ENCODE results near the gene SRRT. TPM values are rescaled to one million over a fixed set of nuclear protein-coding genes. Genes with fewer than 3 reads are reported as not detected.

Gene SRRT
- total and polyA plus RNA-seq, 2 donors (not counting 1 experiment from before 2014, with no cell fraction given), result 32.0 to 33.7 TPM

DNA sequence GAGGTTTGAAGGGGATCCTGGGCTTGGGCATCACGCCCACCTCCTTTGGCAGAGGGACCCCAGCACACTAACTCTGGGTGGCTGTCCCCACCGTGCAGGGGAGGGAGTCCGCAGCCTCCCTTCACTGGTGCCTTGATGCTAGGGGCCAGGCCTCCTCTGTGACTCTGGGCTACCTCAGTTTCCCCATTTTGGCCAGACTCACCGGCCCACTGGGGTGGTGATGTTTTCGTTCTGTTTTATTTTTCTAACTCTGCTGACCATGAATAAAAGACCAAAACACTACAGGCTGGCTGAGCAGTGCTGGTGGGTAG is 8.2 kb upstream of the SRRT start:
- peak overlapping the region in 3 of 4 experiments; percentile 80 to 99 (median 98) for H3K4me3 ChIP-seq (replicated peaks in 1 of 4; ENCODE audit: control extremely low read depth in 1 of 4, insufficient read depth in 1 of 4, low read depth in 3 of 4, low read length in 4 of 4)
- peak overlapping the region; percentile 98 for H3K27ac ChIP-seq (ENCODE audit: insufficient read depth, low read length)
- peaks cover 6% of the 10 kb centered on the region for H3K4me1 ChIP-seq (ENCODE audit: control insufficient read depth, extremely low read depth, insufficient read depth, low read length)
- H2AFZ ChIP-seq (ENCODE audit: low read length), result no peak overlapping the region
- H3K27me3 ChIP-seq (ENCODE audit: control insufficient read depth, insufficient read depth, low read length), result no peaks in the 10 kb centered on the region
- peak overlapping the region; percentile 23 for H3K4me2 ChIP-seq (ENCODE audit: extremely low read depth, insufficient read depth, low read length)
- DNase-seq (ENCODE audit: low read depth in 2 of 2), result no peak
- H3K36me3 ChIP-seq (ENCODE audit: control insufficient read depth, insufficient read depth, low read length), result peaks cover 15% of the 10 kb centered on the region
- no peaks in the 10 kb centered on the region for H3K9me3 ChIP-seq (ENCODE audit: control insufficient read depth, insufficient read depth, low read depth, low read length)
- TF ChIP-seq, protein P1, sequence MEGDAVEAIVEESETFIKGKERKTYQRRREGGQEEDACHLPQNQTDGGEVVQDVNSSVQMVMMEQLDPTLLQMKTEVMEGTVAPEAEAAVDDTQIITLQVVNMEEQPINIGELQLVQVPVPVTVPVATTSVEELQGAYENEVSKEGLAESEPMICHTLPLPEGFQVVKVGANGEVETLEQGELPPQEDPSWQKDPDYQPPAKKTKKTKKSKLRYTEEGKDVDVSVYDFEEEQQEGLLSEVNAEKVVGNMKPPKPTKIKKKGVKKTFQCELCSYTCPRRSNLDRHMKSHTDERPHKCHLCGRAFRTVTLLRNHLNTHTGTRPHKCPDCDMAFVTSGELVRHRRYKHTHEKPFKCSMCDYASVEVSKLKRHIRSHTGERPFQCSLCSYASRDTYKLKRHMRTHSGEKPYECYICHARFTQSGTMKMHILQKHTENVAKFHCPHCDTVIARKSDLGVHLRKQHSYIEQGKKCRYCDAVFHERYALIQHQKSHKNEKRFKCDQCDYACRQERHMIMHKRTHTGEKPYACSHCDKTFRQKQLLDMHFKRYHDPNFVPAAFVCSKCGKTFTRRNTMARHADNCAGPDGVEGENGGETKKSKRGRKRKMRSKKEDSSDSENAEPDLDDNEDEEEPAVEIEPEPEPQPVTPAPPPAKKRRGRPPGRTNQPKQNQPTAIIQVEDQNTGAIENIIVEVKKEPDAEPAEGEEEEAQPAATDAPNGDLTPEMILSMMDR (conservative IDR thresholded peaks at IDR 0.05 in 1 of 2, IDR thresholded peaks at IDR 0.05 in 1 of 2; ENCODE audit: low read depth in 1 of 2, low read length in 2 of 2), result no peak
- no peak for TF ChIP-seq EZH2 (IDR thresholded peaks at IDR 0.05; ENCODE audit: low read length, missing control alignments)
- peak overlapping the region; percentile 99 for H3K9ac ChIP-seq (ENCODE audit: insufficient read depth, low read length)
- H4K20me1 ChIP-seq (ENCODE audit: control insufficient read depth, extremely low read depth, insufficient read depth, low read length), result no peaks in the 10 kb centered on the region
- peaks cover 36% of the 10 kb centered on the region for H3K79me2 ChIP-seq (ENCODE audit: control insufficient read depth, insufficient read depth, low read length)

DNA sequence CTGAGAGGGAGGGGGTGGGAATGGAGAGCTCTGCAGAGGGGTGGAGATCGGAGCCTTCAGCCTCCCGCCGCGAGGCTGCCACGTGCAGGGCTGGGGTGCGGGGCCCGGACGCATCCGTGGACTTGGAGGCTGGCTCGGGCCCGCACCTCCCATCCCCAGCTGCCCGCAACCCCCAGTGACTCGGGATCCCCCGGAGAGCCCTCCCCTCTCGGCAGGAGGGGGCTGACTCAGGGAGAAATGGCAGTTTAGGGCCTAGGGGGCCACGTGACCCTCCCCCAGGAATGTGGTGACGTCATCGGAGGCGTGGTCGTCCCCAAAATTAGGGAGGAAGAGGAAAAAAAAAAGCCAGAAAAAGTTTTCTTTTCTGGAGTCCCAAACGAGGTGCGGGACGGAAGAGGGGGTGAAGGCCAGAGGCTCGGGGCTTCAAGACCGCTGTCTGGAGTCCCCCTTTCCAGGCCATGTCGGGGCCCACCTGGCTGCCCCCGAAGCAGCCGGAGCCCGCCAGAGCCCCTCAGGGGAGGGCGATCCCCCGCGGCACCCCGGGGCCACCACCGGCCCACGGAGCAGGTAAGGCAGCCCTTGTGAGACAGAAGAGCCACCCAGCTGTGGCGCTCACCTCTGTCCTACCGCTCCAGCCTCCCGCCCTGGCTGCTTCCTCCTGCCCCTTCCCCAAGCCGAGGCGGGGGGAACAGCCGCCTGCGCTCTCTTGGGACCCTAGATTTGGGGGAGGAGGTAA is 7.7 kb upstream of the SRRT start, which contains the start of gene TRIP6:
TSS of gene TRIP6 (plus strand) at position 348 of the 736 bp plus-strand sequence. CDS start at position 459, 111 bp downstream.
- Histone ChIP-seq H3K79me2 (ENCODE audit: control insufficient read depth, insufficient read depth, low read length) (peaks cover 36% of the 10 kb centered on the region), H3K9me3 (ENCODE audit: control insufficient read depth, insufficient read depth, low read depth, low read length) (no peaks in the 10 kb centered on the region), H2AFZ (ENCODE audit: low read length) (no peak within 1 kb of the TSS), H3K9ac (ENCODE audit: insufficient read depth, low read length) (peak within 1 kb of the TSS; percentile 99), H3K27ac (ENCODE audit: insufficient read depth, low read length) (peak within 1 kb of the TSS; percentile 98), H3K4me2 (ENCODE audit: extremely low read depth, insufficient read depth, low read length) (peak within 1 kb of the TSS; percentile 91), H3K27me3 (ENCODE audit: control insufficient read depth, insufficient read depth, low read length) (no peaks in the 10 kb centered on the region), H3K4me1 (ENCODE audit: control insufficient read depth, extremely low read depth, insufficient read depth, low read length) (peaks cover 6% of the 10 kb centered on the region), H4K20me1 (ENCODE audit: control insufficient read depth, extremely low read depth, insufficient read depth, low read length) (no peaks in the 10 kb centered on the region), H3K4me3 (replicated peaks in 1 of 4; ENCODE audit: control extremely low read depth in 1 of 4, insufficient read depth in 1 of 4, low read depth in 3 of 4, low read length in 4 of 4) (peak within 1 kb of the TSS; percentile 80 to 99 (median 96)), H3K36me3 (ENCODE audit: control insufficient read depth, insufficient read depth, low read length) (peaks cover 16% of the 10 kb centered on the region)
- TF ChIP-seq, protein P1 (conservative IDR thresholded peaks at IDR 0.05 in 1 of 2, IDR thresholded peaks at IDR 0.05 in 1 of 2; ENCODE audit: low read depth in 1 of 2, low read length in 2 of 2), result no peak
- TF ChIP-seq EZH2 (IDR thresholded peaks at IDR 0.05; ENCODE audit: low read length, missing control alignments), result no peak
- peak; percentile 93 to 94 for DNase-seq (ENCODE audit: low read depth in 2 of 2)

DNA sequence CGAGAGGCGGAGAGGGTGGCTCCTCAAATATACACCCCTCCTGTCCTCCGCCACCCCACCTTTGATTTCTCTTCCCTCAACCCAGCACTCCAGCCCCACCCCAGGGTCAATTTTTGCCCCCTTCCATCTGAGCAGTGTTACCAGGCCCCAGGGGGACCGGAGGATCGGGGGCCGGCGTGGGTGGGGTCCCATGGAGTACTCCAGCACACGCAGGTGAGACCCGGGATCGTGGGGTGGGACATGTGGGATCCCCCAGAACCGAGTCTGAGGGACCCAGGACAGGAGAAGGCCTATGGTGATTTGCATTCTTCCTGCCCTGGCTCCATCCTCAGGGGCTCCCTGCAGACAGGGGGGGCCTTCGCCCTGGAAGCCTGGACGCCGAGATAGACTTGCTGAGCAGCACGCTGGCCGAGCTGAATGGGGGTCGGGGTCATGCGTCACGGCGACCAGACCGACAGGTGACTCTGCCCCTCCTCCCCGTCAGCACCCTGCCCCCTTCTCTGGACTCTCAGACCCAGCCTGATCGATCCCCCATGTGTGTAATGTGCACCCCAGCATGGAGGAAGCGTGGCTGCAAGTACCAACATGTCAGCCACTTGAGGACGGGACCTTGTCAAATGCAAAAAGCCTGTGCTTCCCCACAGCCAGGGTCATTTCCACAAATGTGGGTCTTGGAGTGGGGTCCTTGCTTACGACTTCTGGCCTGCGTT is 7.0 kb upstream of the SRRT start:
- Histone ChIP-seq H3K36me3 (ENCODE audit: control insufficient read depth, insufficient read depth, low read length) (peaks cover 18% of the 10 kb centered on the region), H3K27me3 (ENCODE audit: control insufficient read depth, insufficient read depth, low read length) (no peaks in the 10 kb centered on the region), H3K27ac (ENCODE audit: insufficient read depth, low read length) (peak overlapping the region; percentile 98), H3K4me2 (ENCODE audit: extremely low read depth, insufficient read depth, low read length) (peak overlapping the region; percentile 91), H2AFZ (ENCODE audit: low read length) (no peak overlapping the region), H3K4me1 (ENCODE audit: control insufficient read depth, extremely low read depth, insufficient read depth, low read length) (peaks cover 6% of the 10 kb centered on the region), H3K4me3 (replicated peaks in 1 of 4; ENCODE audit: control extremely low read depth in 1 of 4, insufficient read depth in 1 of 4, low read depth in 3 of 4, low read length in 4 of 4) (peak overlapping the region; percentile 80 to 99 (median 96)), H3K79me2 (ENCODE audit: control insufficient read depth, insufficient read depth, low read length) (peaks cover 38% of the 10 kb centered on the region), H3K9ac (ENCODE audit: insufficient read depth, low read length) (peak overlapping the region; percentile 99), H3K9me3 (ENCODE audit: control insufficient read depth, insufficient read depth, low read depth, low read length) (no peaks in the 10 kb centered on the region), H4K20me1 (ENCODE audit: control insufficient read depth, extremely low read depth, insufficient read depth, low read length) (no peaks in the 10 kb centered on the region)
- no peak for DNase-seq (ENCODE audit: low read depth in 2 of 2)
- TF ChIP-seq, protein P1 (conservative IDR thresholded peaks at IDR 0.05 in 1 of 2, IDR thresholded peaks at IDR 0.05 in 1 of 2; ENCODE audit: low read depth in 1 of 2, low read length in 2 of 2), result no peak
- TF ChIP-seq EZH2 (IDR thresholded peaks at IDR 0.05; ENCODE audit: low read length, missing control alignments), result no peak

All from fibroblast of lung (primary cell).